HG03520 (cell line): ENCODE measurements around the gene ISL2.

Experiments used
- ATAC-seq: cut with Tn5 transposase; IDR thresholded peaks from one replicate; pipeline ENCODE4 v1.9.1; 2021; ENCODE audit warnings: mild to moderate bottlenecking, moderate library complexity; ENCODE audit not compliant: unreplicated experiment

Gene ISL2

DNA sequence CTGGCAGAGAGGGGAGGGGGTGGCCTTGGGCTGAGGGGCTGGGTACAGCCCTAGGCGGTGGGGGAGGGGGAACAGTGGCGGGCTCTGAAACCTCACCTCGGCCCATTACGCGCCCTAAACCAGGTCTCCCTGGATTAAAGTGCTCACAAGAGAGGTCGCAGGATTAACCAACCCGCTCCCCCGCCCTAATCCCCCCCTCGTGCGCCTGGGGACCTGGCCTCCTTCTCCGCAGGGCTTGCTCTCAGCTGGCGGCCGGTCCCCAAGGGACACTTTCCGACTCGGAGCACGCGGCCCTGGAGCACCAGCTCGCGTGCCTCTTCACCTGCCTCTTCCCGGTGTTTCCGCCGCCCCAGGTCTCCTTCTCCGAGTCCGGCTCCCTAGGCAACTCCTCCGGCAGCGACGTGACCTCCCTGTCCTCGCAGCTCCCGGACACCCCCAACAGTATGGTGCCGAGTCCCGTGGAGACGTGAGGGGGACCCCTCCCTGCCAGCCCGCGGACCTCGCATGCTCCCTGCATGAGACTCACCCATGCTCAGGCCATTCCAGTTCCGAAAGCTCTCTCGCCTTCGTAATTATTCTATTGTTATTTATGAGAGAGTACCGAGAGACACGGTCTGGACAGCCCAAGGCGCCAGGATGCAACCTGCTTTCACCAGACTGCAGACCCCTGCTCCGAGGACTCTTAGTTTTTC, 4.9 kb downstream of the ISL2 start:
- no peak for ATAC-seq

DNA sequence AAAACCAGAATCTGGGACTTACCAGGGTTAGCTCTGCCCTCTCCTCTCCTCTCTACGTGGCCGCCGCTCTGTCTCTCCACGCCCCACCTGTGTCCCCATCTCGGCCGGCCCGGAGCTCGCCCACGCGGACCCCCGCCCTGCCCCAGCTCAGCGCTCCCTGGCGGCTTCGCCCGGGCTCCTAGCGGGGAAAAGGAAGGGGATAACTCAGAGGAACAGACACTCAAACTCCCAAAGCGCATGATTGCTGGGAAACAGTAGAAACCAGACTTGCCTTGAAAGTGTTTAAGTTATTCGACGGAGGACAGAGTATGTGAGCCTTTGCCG, 5.4 kb downstream of the ISL2 start:
- ATAC-seq = no peak

- no peak for ATAC-seq
Measured at GRCh38 chr15:76342382-76343201, 6.0 kb downstream of the ISL2 start.

DNA sequence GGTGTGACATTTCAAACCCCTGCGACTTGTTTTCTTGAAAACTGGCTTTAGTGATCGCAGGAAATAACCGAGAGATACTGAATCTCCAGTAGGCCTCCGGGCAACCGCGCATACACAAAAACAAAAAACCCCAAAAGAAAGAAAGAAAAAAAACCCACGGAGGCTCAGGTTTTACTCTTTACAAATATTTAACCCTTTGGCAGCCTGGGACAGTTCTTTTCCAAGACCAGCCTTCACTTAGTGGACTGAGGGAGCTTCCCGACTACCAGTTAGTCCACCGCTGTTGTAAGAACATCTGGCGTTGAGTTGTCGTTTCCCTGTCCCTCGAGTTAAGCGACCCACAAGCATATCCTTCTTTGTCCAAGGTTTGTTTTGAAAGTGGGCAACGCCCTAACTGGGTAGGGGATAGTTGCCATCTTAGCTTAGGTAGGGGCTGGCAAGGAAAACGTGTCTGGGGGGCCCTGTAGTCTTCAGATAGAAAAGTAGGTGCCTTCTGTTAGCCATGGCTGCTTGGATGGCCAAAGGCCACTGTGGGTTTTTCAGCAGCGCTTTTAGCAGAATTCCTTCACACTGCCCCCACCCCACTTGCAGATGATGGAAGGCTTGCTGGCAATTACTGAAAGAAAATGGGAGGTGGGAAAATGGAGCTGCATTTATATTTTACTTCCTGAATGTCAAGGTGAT, 6.9 kb downstream of the ISL2 start:
- no peak for ATAC-seq

DNA sequence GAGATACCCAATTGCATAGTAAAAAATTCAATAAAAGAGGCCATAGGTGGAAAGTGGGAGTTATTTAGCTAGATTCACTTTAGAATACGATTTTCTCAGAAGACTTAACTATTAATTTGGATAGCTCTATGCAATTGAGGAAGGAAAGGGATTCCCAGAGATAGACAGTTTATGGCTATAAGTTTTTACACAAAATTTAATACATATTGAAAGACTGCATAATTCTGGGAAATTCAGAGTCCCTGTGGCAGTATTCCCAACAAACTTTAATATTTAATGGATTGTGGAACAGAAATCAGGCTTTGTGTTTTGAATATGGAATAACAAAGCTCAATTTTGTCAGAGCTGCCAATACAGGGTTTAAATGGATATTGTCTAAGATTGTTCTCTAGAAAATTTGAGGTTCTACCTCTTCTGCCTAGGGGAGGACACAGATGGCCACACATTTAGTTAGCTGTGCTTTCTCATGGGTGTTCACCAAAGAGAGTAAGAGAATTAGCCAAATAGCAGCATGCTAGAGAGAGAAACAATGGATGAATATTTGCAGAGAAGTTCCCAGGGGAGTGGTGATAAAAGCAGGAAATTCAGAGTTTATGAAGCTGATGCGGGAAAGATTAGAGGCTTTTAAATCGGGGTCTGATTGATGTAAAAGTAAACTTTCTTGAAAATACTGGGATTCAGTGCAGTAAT, 8.5 kb downstream of the ISL2 start:
- ATAC-seq = no peak

GRCh38 chr15:76345583-76345879, 9.0 kb downstream of the ISL2 start:
- no peak for ATAC-seq

- ATAC-seq = no peak
Measured at GRCh38 chr15:76345880-76346668, 9.5 kb downstream of the ISL2 start.

DNA sequence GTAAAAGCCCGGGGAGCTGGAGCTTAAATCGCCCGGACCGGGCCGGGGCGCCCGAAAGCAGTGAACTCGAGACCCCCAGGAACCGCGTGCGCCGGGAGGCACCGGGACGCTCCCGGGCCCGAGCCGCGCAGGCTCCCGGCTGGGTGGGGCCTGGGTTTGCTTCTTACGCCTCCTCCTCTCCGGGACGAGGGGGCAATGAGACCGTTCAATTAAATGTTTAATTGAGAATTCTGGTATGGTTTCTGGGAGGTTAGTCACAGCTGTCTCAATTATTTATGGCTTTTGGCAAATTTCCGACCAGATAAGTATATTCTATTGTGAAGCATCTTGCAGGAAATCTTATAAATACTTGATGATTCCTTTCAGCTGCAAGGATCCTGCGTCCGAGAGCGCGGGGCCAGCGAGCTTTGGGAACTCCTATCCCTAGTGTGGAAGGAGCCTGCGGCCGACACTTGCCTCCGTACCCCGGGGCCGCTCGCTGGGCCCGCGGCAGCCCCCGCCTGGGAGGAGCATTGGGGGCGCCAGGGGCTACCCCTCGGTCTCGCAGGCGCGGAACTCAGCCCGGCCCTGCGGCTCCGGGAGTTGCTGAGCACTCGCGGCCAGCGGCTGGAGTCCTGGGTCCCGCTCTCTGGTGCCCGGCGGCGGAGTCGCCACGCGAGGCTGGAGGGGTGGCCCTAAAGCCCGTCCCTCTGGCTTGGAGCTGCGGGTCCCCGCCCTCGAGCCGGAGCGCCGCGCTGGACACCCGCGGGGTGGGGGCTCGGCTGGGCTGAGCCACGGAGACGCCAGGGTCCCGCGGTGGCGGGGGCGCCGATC, 10.3 kb downstream of the ISL2 start:
- no peak for ATAC-seq

DNA sequence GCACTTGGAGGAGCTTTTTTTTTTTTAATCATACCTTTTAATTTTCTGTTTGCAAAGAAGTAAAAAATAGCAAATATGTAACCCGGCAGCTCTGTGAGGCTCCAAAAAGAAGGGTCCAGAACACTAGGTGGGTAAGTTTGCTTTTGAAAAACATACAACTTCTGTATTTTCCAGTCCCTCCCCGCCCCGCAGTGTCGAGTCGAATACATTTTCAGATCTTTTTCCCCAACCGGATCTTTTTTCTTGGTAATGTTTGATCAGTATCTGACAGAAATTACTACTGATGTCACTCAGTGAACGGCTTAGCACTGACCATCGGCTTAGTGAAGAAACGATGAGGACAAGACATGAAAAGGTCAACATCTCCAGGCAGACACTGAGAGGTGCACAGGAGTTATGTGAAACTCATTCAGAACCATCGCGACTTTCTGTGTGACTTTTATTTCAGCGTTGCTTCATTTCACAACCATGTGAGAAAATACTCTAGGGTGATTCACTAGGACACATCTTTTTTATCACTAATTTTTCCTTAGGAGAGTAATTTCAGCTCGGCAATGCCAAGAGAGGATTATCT, 11.0 kb downstream of the ISL2 start:
- no peak for ATAC-seq

DNA sequence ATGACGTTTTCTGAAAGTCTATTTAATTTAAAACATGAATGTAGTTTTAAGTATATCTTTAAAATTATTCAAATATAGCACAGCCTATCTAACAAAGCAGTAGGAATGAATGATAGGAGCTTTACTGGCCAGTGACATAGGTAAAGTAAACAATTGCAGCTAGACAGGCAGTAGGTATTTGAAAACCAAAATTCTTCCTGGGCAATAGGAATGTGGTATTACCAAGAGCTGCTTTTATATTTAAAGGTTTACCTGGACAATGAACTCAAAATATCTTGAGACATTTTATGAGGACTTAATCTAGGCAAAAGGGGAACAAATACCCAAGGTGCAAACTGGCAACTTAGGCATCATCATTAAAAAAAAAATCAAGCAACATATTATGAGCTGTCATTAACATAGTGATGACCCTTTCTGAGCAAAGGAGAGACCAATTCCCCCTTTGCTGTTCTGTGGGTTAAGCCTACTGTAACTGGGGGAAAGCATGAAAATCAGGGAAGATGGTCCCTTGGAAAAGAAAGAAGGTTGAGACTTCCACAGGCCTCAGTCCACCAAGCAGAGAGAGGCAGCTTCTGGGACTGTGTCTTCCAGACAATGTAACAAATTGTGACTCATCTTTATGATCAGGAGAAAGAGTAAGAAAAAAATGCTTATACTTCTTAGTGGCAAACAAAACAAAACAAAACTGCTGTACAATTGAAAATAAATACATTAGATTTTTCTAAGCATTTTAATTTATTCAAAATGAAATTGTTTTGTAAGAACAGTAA, 12.9 kb downstream of the ISL2 start:
- ATAC-seq = no peak

- no peak for ATAC-seq
Measured at GRCh38 chr15:76353023-76353577, 16.5 kb downstream of the ISL2 start.

GRCh38 chr15:76353903-76354302, 17.3 kb downstream of the ISL2 start:
- no peak for ATAC-seq

- no peak for ATAC-seq
Measured at GRCh38 chr15:76354823-76355440, 18.4 kb downstream of the ISL2 start.

GRCh38 chr15:76358453-76358852, 21.9 kb downstream of the ISL2 start:
- ATAC-seq = no peak

DNA sequence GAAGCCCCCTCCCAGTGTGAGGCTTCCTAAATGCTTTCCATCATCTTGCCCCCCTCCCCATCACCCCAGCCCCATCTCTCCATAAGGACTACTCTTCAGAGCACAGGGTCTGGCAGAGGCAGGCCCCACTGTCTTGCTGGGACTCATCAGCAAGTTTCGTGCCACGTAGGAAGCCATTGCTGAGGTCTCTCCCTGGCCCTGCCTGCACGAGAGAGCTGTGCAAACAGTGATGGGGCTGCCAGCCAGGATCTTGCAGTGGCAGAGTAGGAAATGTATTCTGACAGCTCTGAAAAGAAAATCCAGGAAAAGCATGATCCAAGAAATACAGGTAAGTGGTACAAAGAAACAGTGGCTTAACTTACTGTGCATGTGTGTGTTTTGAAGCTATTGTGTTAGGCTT, 22.6 kb downstream of the ISL2 start:
- no peak for ATAC-seq

- no peak for ATAC-seq
Measured at GRCh38 chr15:76360416-76360815, 23.8 kb downstream of the ISL2 start.

DNA sequence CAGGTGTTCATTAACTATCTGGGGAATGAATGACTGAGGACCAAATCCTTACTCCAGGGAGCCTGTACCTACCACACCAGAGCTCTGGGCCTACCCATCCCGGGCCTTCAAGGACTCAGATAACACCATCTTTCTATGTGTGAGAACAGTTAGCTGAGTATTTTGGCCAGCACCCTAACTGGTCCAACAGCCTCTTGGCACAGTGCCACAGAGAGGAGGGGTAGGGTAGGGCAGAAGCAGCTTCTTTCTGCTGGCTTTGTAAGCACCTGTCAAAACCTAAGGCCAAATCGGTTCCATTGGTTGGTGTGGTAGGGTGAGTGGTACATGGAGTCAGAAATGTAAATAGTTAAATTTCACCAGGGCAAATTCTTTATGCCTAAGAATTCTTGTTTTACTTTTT, 26.7 kb downstream of the ISL2 start:
- no peak for ATAC-seq

DNA sequence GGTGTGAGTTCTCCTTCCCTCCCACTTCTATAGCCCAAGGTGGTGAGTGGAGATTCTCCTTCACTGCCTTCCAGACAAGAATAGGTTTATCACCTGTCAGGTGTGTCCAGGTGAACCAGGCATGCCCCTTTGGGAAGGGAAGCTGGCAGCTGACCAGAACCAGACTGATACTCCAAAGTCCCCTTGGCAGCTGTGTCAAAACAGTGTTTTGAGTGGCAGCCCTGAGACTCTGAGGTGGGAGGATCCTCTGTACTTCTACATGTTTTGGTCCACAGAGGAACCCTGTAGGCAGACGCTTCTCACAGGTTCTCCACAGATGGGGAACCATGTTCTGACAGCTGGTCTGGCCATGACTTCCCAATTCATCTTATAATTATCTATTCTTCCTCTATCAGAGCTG, 30.1 kb downstream of the ISL2 start:
- ATAC-seq = no peak
